Fibroblast of mammary gland (primary cell): ENCODE measurements around the gene PCSK5.
A peak's percentile ranks its signal among the peaks of the same experiment; 100 is the strongest.
"Not testable (repeated sequence)": the region's sequence is repeated elsewhere in the genome, so short reads cannot be mapped to it uniquely, and the experiment has no call there.

ENCODE experiments used
- DNase-seq: peaks from one replicate; pipeline ENCODE4 v3.0.0-alpha.2; 2010; ENCODE audit warnings: low read depth
- H3K4me3 ChIP-seq: 2 replicates; pipeline ENCODE4 v1.5.1; 2011; ENCODE audit warnings: low read depth, mild to moderate bottlenecking, low read length, moderate library complexity; ENCODE audit not compliant: control insufficient read depth
- TF ChIP-seq, protein P1 (sequence below): conservative IDR thresholded peaks from 2 replicates; pipeline ENCODE4 v1.5.1; 2011; ENCODE audit warnings: low read depth, low read length, inconsistent platforms; ENCODE audit not compliant: control insufficient read depth, insufficient read depth

The PCSK5 gene

DNA sequence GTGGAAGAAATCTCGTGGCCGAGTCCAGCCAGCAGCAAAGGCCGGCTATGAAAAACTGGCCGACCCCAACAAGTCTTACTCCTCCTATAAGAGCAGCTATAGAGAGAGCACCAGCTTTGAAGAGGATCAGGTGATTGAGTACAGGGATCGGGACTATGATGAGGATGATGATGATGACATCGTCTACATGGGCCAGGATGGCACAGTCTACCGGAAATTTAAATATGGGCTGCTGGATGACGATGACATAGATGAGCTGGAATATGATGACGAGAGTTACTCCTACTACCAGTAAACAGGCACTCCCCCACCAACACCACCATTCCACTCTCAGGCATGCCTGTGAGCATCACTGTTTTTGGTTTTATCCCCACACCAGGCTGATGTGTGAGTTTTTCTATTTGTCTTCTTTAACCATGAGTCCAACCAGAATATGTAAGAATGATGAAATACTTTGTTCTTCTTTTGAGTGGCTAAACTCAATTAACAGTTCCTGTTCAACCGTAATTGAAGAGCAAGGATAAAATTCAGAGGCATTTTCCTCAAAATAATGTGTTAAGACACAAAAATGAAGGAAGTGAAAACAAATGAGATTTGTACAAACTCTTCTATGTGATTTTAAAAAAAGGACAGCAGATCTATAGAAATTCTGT is 468.3 kb downstream of the PCSK5 start:
- DNase-seq: no peak
- no peak overlapping the region for H3K4me3 ChIP-seq
- TF ChIP-seq, protein P1, sequence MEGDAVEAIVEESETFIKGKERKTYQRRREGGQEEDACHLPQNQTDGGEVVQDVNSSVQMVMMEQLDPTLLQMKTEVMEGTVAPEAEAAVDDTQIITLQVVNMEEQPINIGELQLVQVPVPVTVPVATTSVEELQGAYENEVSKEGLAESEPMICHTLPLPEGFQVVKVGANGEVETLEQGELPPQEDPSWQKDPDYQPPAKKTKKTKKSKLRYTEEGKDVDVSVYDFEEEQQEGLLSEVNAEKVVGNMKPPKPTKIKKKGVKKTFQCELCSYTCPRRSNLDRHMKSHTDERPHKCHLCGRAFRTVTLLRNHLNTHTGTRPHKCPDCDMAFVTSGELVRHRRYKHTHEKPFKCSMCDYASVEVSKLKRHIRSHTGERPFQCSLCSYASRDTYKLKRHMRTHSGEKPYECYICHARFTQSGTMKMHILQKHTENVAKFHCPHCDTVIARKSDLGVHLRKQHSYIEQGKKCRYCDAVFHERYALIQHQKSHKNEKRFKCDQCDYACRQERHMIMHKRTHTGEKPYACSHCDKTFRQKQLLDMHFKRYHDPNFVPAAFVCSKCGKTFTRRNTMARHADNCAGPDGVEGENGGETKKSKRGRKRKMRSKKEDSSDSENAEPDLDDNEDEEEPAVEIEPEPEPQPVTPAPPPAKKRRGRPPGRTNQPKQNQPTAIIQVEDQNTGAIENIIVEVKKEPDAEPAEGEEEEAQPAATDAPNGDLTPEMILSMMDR: no peak

DNA sequence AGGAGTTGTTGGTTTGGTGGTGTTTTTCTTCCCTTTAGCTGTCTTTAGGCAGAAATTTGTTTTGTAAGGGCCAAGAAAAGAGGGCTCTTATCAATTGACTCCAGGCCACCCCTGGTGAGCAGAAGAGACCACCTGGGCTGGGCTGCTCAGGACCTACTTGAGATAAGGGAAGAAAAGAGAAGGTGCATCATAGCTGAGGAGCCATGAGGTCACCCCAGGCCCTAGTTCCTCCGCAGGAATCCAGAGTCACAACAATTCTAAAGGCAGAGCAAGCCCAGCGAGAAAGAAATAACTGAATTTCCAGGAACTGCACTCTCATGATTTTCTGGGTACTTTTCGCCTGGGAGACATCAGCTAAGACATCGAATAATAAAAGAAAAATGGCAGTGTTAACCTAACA is 468.9 kb downstream of the PCSK5 start:
- no peak overlapping the region for H3K4me3 ChIP-seq
- DNase-seq: no peak
- TF ChIP-seq, protein P1: no peak

DNA sequence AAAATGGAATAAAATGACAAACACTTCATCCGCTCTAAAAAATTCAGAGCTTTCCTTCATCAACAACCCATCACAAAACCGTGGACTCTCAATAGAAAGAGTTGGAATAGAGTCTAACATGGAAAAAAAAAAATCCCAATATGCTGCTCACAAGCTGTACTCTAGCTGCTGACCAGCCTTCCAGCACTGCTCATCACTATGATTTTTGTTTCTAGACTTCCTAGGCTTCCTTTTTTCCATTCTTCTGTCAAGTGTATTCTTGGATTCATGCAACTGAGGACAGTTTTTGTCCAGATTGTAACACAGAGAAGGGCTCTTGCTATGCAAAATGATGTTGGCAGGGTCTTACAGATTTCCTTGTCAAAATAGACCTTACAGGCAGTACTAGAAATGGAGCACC is 469.3 kb downstream of the PCSK5 start:
- TF ChIP-seq, protein P1: no peak
- H3K4me3 ChIP-seq: no peak overlapping the region
- DNase-seq: no peak

DNA sequence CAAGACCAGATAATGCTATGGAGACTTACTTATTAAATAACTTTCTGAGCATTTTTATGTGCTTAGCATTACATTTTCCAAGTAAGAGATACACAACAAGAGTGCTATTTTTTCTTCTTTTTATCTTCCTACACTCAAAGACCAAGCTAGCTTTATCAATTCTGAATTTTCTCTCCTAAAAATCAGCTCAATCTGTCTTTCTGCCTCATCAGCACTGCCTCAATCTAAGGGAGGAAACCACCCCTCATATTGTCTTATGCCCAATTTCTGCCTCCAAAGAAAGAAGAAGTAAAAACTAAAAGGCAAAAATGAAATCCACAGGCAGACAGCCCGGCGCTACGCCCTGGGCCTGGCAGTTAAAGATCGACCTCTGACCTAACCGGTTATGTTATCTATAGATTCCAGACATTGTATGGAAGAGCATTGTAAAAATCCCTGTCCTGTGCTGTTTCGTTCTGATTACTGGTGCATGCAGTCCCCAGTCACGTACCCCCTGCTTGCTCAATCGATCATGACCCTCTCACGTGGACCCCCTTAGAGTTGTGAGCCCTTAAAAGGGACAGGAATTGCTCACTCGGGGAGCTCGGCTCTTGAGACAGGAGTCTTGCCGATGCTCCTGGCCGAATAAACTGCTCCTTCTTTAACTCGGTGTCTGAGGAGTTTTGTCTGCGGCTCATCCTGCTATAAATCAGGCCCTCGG is 472.0 kb downstream of the PCSK5 start:
- H3K4me3 ChIP-seq, DNase-seq: not testable (repeated sequence)

DNA sequence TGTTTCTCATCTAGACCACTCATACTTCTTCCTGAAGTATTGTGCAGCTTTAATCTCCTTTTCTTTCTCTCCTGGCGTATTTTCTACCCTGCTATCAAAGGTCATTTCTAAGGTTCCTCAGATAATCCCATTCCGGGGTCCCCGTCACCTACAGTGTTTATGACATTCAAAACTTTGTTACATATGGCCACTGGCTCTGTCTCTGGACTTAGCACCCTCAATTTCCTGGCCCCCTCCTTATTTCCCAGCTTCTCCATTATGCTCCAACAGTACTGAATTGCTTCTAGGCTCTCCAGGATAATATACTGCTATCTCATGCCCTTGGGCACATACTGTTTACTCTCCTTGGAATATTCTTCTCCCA is 472.5 kb downstream of the PCSK5 start:
- H3K4me3 ChIP-seq: no peak overlapping the region
- no peak for DNase-seq
- TF ChIP-seq, protein P1: no peak

DNA sequence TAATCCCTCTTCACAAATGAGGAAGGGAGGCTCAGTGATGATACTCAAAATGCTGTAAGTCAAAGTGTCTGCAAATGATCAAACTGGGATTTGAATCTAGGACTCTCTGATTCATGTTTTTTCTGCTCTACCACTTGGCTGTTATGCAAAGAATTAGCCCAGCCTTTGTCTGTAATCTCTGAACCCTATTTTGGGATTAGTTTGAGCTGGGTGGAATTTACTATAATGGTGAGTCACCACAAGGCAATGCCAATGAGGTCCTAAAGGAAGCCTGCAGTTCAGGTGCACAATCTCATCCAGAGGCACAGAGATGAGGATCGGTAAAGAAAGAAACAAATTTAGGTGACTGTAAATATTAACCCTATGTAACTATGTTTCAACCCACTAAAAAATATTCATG is 474.6 kb downstream of the PCSK5 start:
- H3K4me3 ChIP-seq: no peak overlapping the region
- DNase-seq: peak; percentile 14
- TF ChIP-seq, protein P1: no peak

DNA sequence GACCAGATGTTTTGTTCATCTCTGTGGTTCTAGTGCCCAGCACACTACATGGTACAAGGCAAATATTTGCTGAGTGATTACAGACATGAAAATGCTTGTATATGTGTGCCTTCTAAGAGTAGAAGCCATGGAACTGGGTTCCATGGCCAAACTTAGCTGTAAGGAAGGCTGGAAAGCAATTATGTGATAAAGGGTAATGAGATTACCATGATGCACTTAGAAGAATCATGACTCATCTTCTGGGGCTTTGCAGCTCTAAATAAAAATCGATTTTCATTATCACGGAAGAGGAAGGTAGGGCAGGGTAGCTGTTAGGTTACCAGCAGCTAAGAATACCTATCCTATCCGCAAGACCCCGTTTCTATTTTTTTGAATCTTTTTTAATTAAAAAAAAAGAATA is 475.8 kb downstream of the PCSK5 start:
- no peak overlapping the region for H3K4me3 ChIP-seq
- TF ChIP-seq, protein P1: no peak
- DNase-seq: no peak
